22Rv1 (cell line): ENCODE data around the gene SMPX.

ENCODE experiments used
- H3K27ac ChIP-seq: fragments of 450-650 bp; 2 replicates; pipeline ENCODE4 v1.5.1; 2017
- CTCF ChIP-seq: fragments of 450-650 bp; IDR thresholded peaks from 2 replicates; pipeline ENCODE4 v1.5.1; 2017; ENCODE audit warnings: mild to moderate bottlenecking
- ZFX ChIP-seq: fragments of 450-650 bp; IDR thresholded peaks from 2 replicates; pipeline ENCODE4 v1.6.1; 2017; ENCODE audit warnings: antibody characterized with exemption, borderline replicate concordance

The SMPX gene

GRCh38 chrX:21702725-21703124, 55.2 kb downstream of the SMPX start:
- TF ChIP-seq ZFX: no peak
- no peak for TF ChIP-seq CTCF

DNA sequence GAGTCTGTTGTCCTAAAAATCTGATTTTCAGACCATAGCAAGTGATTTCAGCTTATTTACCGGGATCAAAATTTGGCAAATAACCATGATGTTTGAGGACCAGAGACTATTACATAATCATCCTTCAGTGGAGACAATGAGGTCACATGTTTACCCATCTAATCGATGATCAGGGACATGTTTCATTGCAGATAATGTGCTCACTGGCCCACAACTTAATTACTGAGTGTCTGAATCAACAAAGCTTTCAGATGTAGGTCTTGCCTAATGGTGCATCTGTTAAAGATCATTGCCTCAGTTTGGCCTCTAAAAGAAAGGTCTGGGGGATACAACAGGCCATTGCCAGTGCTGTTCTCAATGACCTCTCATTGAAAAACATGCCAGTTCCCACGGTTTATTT, 56.9 kb downstream of the SMPX start:
- no peak overlapping the region for H3K27ac ChIP-seq
- TF ChIP-seq ZFX (no peak), CTCF (no peak)

More at GRCh38 chrX:21702725-21703124, 55.2 kb downstream of the SMPX start:
- H3K27ac ChIP-seq: no peak overlapping the region

GRCh38 chrX:21700275-21700674, 57.6 kb downstream of the SMPX start:
- no peak overlapping the region for H3K27ac ChIP-seq
- TF ChIP-seq CTCF: no peak
- TF ChIP-seq ZFX: no peak

GRCh38 chrX:21699136-21699535, 58.8 kb downstream of the SMPX start:
- TF ChIP-seq CTCF (no peak), ZFX (no peak)

GRCh38 chrX:21698272-21698671, 59.6 kb downstream of the SMPX start:
- H3K27ac ChIP-seq: no peak overlapping the region
- TF ChIP-seq ZFX: no peak
- no peak for TF ChIP-seq CTCF

More at GRCh38 chrX:21699136-21699535, 58.8 kb downstream of the SMPX start:
- no peak overlapping the region for H3K27ac ChIP-seq

GRCh38 chrX:21691512-21692018, 66.4 kb downstream of the SMPX start:
- H3K27ac ChIP-seq: no peak overlapping the region
- no peak for TF ChIP-seq ZFX
- no peak for TF ChIP-seq CTCF

DNA sequence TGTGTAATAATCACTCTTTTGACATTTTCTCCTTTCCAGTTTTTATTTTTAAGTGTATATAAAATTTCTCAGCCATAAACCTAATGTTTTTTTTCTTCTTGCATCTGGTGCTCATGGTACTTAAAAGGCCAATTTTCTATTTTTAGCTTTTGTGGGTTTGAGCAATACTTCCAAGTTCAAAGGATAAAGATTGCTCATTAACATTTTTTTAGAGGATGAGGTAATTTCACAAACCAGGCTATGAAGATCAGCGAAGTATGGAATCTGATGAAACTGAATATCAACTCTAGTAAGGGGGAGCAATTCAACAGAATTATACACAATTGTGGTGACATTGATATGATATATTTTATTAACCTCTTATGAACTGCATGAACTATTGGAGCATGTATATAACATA, 74.0 kb downstream of the SMPX start:
- H3K27ac ChIP-seq: no peak overlapping the region
- no peak for TF ChIP-seq ZFX
- no peak for TF ChIP-seq CTCF
